Measurements from ENCODE around the gene CAMTA1.

GRCh38 chr1:7344299-7344698, 559.0 kb downstream of the CAMTA1 start:
- no peak for TF ChIP-seq SIN3A (IDR thresholded peaks at IDR 0.05; ENCODE audit: low read depth)
- no peak for TF ChIP-seq SP1 (IDR thresholded peaks at IDR 0.05; ENCODE audit: low read depth)
- no peak for TF ChIP-seq CTCF (IDR thresholded peaks at IDR 0.05 in 2 of 3, conservative IDR thresholded peaks at IDR 0.05 in 1 of 3; ENCODE audit: borderline replicate concordance in 1 of 3, insufficient read depth in 1 of 3, low read depth in 2 of 3, low read length in 2 of 3)
- TF ChIP-seq TCF7L2 (IDR thresholded peaks at IDR 0.05; ENCODE audit: borderline replicate concordance, extremely low read depth, insufficient read depth, insufficient read length), result no peak
- no peak for TF ChIP-seq CEBPB (IDR thresholded peaks at IDR 0.05; ENCODE audit: low read depth)
- TF ChIP-seq POLR2A (IDR thresholded peaks at IDR 0.05; ENCODE audit: borderline replicate concordance, extremely low read depth, insufficient read depth, insufficient read length), result no peak
- no peak for TF ChIP-seq EZH2 (IDR thresholded peaks at IDR 0.05)
- TF ChIP-seq YY1 (IDR thresholded peaks at IDR 0.05; ENCODE audit: extremely low read depth, insufficient replicate concordance, low read depth, low read length), result no peak
- no peak for TF ChIP-seq RAD21 (IDR thresholded peaks at IDR 0.05; ENCODE audit: low read depth)
- TF ChIP-seq JUND (IDR thresholded peaks at IDR 0.05), result no peak
- TF ChIP-seq POLR2AphosphoS5 (IDR thresholded peaks at IDR 0.05; ENCODE audit: low read depth, low read length), result no peak
- TF ChIP-seq, protein P1, sequence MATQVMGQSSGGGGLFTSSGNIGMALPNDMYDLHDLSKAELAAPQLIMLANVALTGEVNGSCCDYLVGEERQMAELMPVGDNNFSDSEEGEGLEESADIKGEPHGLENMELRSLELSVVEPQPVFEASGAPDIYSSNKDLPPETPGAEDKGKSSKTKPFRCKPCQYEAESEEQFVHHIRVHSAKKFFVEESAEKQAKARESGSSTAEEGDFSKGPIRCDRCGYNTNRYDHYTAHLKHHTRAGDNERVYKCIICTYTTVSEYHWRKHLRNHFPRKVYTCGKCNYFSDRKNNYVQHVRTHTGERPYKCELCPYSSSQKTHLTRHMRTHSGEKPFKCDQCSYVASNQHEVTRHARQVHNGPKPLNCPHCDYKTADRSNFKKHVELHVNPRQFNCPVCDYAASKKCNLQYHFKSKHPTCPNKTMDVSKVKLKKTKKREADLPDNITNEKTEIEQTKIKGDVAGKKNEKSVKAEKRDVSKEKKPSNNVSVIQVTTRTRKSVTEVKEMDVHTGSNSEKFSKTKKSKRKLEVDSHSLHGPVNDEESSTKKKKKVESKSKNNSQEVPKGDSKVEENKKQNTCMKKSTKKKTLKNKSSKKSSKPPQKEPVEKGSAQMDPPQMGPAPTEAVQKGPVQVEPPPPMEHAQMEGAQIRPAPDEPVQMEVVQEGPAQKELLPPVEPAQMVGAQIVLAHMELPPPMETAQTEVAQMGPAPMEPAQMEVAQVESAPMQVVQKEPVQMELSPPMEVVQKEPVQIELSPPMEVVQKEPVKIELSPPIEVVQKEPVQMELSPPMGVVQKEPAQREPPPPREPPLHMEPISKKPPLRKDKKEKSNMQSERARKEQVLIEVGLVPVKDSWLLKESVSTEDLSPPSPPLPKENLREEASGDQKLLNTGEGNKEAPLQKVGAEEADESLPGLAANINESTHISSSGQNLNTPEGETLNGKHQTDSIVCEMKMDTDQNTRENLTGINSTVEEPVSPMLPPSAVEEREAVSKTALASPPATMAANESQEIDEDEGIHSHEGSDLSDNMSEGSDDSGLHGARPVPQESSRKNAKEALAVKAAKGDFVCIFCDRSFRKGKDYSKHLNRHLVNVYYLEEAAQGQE (IDR thresholded peaks at IDR 0.05; ENCODE audit: low read depth), result no peak
- TF ChIP-seq FOSL1 (IDR thresholded peaks at IDR 0.05; ENCODE audit: low read depth), result no peak

Measured in HCT116 (cell line).